GM12878 (cell line): ENCODE results near the gene NCS1. TPM values are rescaled to one million over a fixed set of nuclear protein-coding genes. Genes with fewer than 3 reads are reported as not detected.

Experiments used
- ATAC-seq: fragments of 200-7000 bp; cut with Tn5 transposase; 3 replicates; pipeline ENCODE4 v1.9.1; 2020; ENCODE audit warnings: mild to moderate bottlenecking, moderate library complexity
- BruUV-seq: library from RNA; stranded (reverse); fragments of 400-500 nt; replicated peaks from 2 replicates; lab custom pipeline; 2021; lab: Mats Ljungman, UMichigan
- CTCF ChIA-PET: fragments of 300-600 bp; sonication (Branson Sonifier 250); formaldehyde crosslinking; extraction: SDS; loops from one replicate; lab custom pipeline; 2021; ENCODE audit warnings: inconsistent platforms; lab: Yijun Ruan, JAX
- POLR2A ChIA-PET: fragments of 350-600 bp; formaldehyde crosslinking; extraction: SDS; loops from one replicate; lab custom pipeline; 2021; ENCODE audit warnings: inconsistent platforms; lab: Charles Lee
- RAD21 ChIA-PET: fragments of 300-600 bp; sonication (Branson Sonifier 250); formaldehyde crosslinking; loops from one replicate; lab custom pipeline; 2023; ENCODE audit warnings: antibody characterized with exemption; ENCODE audit not compliant: unreplicated experiment; lab: Charles Lee
- SMC1A ChIA-PET: fragments of 300-600 bp; sonication (Branson Sonifier 250); formaldehyde crosslinking; loops from one replicate; lab custom pipeline; 2023; ENCODE audit not compliant: unreplicated experiment, uncharacterized antibody; lab: Charles Lee
- DNase-seq: peaks from one replicate; pipeline ENCODE4 v3.0.0-alpha.2; 2011; ENCODE audit warnings: low read depth, low spot score
- FAIRE-seq: peaks from 3 replicates; lab custom pipeline; 2011; peaks lifted over from hg19 to GRCh38; lab: Jason Lieb, UNC
- H2AFZ ChIP-seq: 2 replicates; pipeline ENCODE4 v1.6.0; 2011; ENCODE audit warnings: low read depth, low read length, control low read depth; ENCODE audit not compliant: control insufficient read depth
- H3K27ac ChIP-seq: 2 replicates; pipeline ENCODE4 v1.5.1; 2011; ENCODE audit warnings: control low read depth; ENCODE audit not compliant: control insufficient read depth, insufficient read depth
- H3K27me3 ChIP-seq, 2 experiments: replicated peaks in 1 of 2; 2 replicates each; pipeline versions ENCODE4 v1.6.0 to v1.6.1; 2011; ENCODE audit warnings: low read length in 1 of 2; ENCODE audit not compliant: control insufficient read depth in 2 of 2, insufficient read depth in 2 of 2
- H3K36me3 ChIP-seq, 2 experiments: 2 replicates each; pipeline ENCODE4 v1.5.1; 2011; ENCODE audit warnings: low read length in 1 of 2; ENCODE audit not compliant: control insufficient read depth in 2 of 2, insufficient read depth in 2 of 2
- H3K4me1 ChIP-seq: 2 replicates; pipeline ENCODE4 v1.6.1; 2011; ENCODE audit warnings: mild to moderate bottlenecking, low read length, moderate library complexity, mixed read lengths; ENCODE audit not compliant: control insufficient read depth, insufficient read depth
- H3K4me2 ChIP-seq: 2 replicates; pipeline ENCODE4 v1.6.0; 2011; ENCODE audit warnings: control low read depth; ENCODE audit not compliant: control insufficient read depth, insufficient read depth
- H3K4me3 ChIP-seq: fragments of 200-600 bp; sonication (generic); 2 replicates; pipeline ENCODE4 v1.5.1; 2016
- H3K79me2 ChIP-seq: 2 replicates; pipeline ENCODE4 v1.6.0; 2011; ENCODE audit warnings: low read length; ENCODE audit not compliant: control insufficient read depth, insufficient read depth
- H3K9ac ChIP-seq: 2 replicates; pipeline ENCODE4 v1.8.0; 2011; ENCODE audit warnings: low read length, control low read depth, mixed read lengths; ENCODE audit not compliant: control insufficient read depth, insufficient read depth
- H3K9me3 ChIP-seq: replicated peaks from 3 replicates; pipeline ENCODE4 v1.5.1; 2011; ENCODE audit warnings: mild to moderate bottlenecking, low read length; ENCODE audit not compliant: control insufficient read depth, insufficient read depth
- H4K20me1 ChIP-seq: 2 replicates; pipeline ENCODE4 v1.6.0; 2011; ENCODE audit not compliant: control insufficient read depth, insufficient read depth
- CBX3 ChIP-seq: fragments of 200-600 bp; sonication (generic); IDR thresholded peaks from 2 replicates; pipeline ENCODE4 v1.6.1; 2016; ENCODE audit warnings: low read depth, borderline replicate concordance
- CHD2 ChIP-seq: IDR thresholded peaks from 2 replicates; pipeline ENCODE4 v1.6.1; 2011; ENCODE audit warnings: low read depth, low read length, improper control_type of control experiment, borderline replicate concordance
- ESRRA ChIP-seq: IDR thresholded peaks from 2 replicates; pipeline ENCODE4 v1.6.1; 2012; ENCODE audit warnings: mild to moderate bottlenecking, low read length, improper control_type of control experiment
- FOXM1 ChIP-seq: IDR thresholded peaks from 2 replicates; pipeline ENCODE4 v1.6.1; 2012; ENCODE audit warnings: low read depth, mild to moderate bottlenecking, inconsistent platforms, low read length, moderate library complexity
- JUNB ChIP-seq: IDR thresholded peaks from 2 replicates; pipeline ENCODE4 v1.6.1; 2016; ENCODE audit warnings: antibody characterized with exemption, mild to moderate bottlenecking
- NBN ChIP-seq: fragments of 450-650 bp; IDR thresholded peaks from 2 replicates; pipeline ENCODE4 v1.6.1; 2016
- RAD21 ChIP-seq: IDR thresholded peaks from 2 replicates; pipeline ENCODE4 v1.6.1; 2011; ENCODE audit warnings: mild to moderate bottlenecking, low read depth, low read length, moderate library complexity; ENCODE audit not compliant: insufficient read depth
- RCOR1 ChIP-seq: conservative IDR thresholded peaks from 2 replicates; pipeline ENCODE4 v1.6.1; 2012; ENCODE audit warnings: low read depth, low read length, improper control_type of control experiment
- RELA ChIP-seq: fragments of 450-650 bp; IDR thresholded peaks from 2 replicates; pipeline ENCODE4 v1.8.0; 2014; ENCODE audit warnings: borderline replicate concordance; ENCODE audit not compliant: partially characterized antibody
- TAF1 ChIP-seq: IDR thresholded peaks from 2 replicates; pipeline ENCODE4 v1.6.1; 2011; ENCODE audit warnings: mild to moderate bottlenecking, low read depth, low read length, borderline replicate concordance
- TARDBP ChIP-seq: IDR thresholded peaks from 2 replicates; pipeline ENCODE4 v1.6.1; 2016; ENCODE audit warnings: borderline replicate concordance
- TBL1XR1 ChIP-seq: IDR thresholded peaks from 2 replicates; pipeline ENCODE4 v1.6.1; 2012; ENCODE audit warnings: low read depth, low read length, improper control_type of control experiment
- TCF12 ChIP-seq: IDR thresholded peaks from 2 replicates; pipeline ENCODE4 v1.6.1; 2011; ENCODE audit warnings: low read depth, mild to moderate bottlenecking, low read length
- WRNIP1 ChIP-seq: IDR thresholded peaks from 2 replicates; pipeline ENCODE4 v1.6.1; 2011; ENCODE audit warnings: low read depth, low read length, improper control_type of control experiment, borderline replicate concordance
- ZNF24 ChIP-seq: fragments of 450-650 bp; IDR thresholded peaks from 2 replicates; pipeline ENCODE4 v1.6.1; 2017; ENCODE audit warnings: antibody characterized with exemption, mild to moderate bottlenecking
- WGBS: methylation state at CpG from one replicate; pipeline ENCODE4 v1.1.6; 2016; ENCODE audit warnings: low lambda C conversion rate; ENCODE audit not compliant: insufficient replicate concordance, insufficient coverage; ENCODE audit errors: missing lambda C conversion rate; 5-methylcytosine and 5-hydroxymethylcytosine counted together
- in situ Hi-C: fragments of 300-500 bp; cut with MboI; formaldehyde crosslinking; loops from 9 replicates; pipeline ENCODE4 v1.14.3; 2018; ENCODE audit warnings: mixed read lengths
- intact Hi-C: fragments of 100-400 bp; cut with micrococcal nuclease; formaldehyde crosslinking; loops from one replicate; pipeline ENCODE4 v1.14.2; 2022; ENCODE audit not compliant: unreplicated experiment
- polyA plus RNA-seq, 11 experiments: library from polyadenylated mRNA; depleted of rRNA in 4 of 11; unstranded in 6 of 11; stranded (reverse) in 5 of 11; fragments of >200 nt; fragmentation: Nextera tagmentation in 4 of 11; fragmentation: Illumina TruSeq in 1 of 11; extraction: Ambion mirVana in 4 of 11; extraction: Trizol in 1 of 11; gene quantifications; 1 replicate in 1 of 11; 2 replicates in 10 of 11; pipeline versions ENCODE4 v1.2.1 to v1.2.3, GENCODE V29; 2011 to 2016; ENCODE audit warnings: inconsistent platforms in 2 of 11, missing spikeins in 2 of 11, low read depth in 1 of 11
- total RNA-seq, 4 experiments: library from RNA; depleted of rRNA in 3 of 4; stranded (reverse); fragments of >200 nt in 3 of 4; fragmentation: Illumina TruSeq in 1 of 4; extraction: Trizol in 1 of 4; gene quantifications; 2 replicates each; pipeline versions ENCODE4 v1.2.1 to v1.2.3, GENCODE V29; 2013 to 2021
- TF ChIP-seq, protein P1 (sequence below): fragments of 450-650 bp; IDR thresholded peaks from 2 replicates; pipeline ENCODE4 v1.6.1; 2017; ENCODE audit warnings: low read depth, mild to moderate bottlenecking, moderate library complexity
- TF ChIP-seq, protein P2 (sequence below): fragments of 450-650 bp; conservative IDR thresholded peaks from 2 replicates; pipeline ENCODE4 v1.6.1; 2017; ENCODE audit warnings: mild to moderate bottlenecking, moderate library complexity
- TF ChIP-seq, protein P3 (sequence below): fragments of 450-650 bp; IDR thresholded peaks from 2 replicates; pipeline ENCODE4 v1.6.1; 2017; ENCODE audit warnings: mild to moderate bottlenecking, moderate library complexity

Gene NCS1
- total and polyA plus RNA-seq, 10 of the 15 experiments (the other 5 are each of a cell fraction or from before 2014, with no cell fraction given) = 0.04 to 0.22 (median 0.06) TPM; not detected in 4

DNA sequence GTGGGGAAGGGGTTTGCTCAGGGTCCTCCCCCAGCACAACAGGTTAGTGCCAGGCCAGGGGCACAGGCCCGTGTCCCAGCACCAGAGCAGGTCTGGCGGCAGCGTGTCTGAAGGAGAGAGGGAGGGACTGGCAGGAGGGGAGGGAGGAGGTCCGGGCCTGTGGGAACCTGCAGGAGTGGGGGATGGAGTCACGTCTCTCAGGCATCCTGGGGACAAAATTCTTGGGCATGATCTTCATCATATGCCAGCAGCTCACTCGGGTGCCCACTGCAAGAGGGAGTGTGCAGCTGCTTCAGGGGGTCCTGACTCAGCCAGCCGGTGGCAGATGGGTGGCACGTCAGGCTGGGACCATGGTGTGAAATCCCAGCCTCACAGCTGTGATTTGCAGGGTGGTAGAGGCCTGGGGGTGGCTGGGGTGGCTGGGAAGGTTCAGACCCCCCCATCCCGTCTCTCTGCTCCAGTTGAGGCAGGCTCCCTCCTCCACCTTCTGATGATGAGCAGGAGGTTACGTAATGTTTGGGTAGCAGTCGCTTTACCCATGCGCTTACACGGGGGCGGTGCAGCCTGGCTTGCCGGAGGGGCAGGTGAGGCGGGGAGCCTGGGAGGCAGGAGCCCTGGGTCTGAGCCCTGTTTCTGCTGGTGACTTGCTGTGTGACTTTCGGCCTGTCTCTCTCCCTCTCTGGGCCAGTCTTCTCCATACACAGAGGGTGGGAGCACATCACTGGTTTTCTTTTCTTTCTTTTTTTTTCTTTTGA lies 40.5 kb downstream of the NCS1 start:
- POLR2A ChIA-PET = interaction anchor here (0.6 kb wide), 1 partner anchor 436 kb away, joined by 3 read pairs; no protein-coding TSS in a partner anchor
- ATAC-seq = no peak
- TF ChIP-seq ESRRA = no peak
- TF ChIP-seq, protein P1, sequence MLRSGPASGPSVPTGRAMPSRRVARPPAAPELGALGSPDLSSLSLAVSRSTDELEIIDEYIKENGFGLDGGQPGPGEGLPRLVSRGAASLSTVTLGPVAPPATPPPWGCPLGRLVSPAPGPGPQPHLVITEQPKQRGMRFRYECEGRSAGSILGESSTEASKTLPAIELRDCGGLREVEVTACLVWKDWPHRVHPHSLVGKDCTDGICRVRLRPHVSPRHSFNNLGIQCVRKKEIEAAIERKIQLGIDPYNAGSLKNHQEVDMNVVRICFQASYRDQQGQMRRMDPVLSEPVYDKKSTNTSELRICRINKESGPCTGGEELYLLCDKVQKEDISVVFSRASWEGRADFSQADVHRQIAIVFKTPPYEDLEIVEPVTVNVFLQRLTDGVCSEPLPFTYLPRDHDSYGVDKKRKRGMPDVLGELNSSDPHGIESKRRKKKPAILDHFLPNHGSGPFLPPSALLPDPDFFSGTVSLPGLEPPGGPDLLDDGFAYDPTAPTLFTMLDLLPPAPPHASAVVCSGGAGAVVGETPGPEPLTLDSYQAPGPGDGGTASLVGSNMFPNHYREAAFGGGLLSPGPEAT = no peak
- no peak for TF ChIP-seq TBL1XR1
- no peak for TF ChIP-seq TAF1
- TF ChIP-seq RELA = no peak
- TF ChIP-seq NBN = no peak
- TF ChIP-seq CBX3 = no peak
- TF ChIP-seq, protein P2, sequence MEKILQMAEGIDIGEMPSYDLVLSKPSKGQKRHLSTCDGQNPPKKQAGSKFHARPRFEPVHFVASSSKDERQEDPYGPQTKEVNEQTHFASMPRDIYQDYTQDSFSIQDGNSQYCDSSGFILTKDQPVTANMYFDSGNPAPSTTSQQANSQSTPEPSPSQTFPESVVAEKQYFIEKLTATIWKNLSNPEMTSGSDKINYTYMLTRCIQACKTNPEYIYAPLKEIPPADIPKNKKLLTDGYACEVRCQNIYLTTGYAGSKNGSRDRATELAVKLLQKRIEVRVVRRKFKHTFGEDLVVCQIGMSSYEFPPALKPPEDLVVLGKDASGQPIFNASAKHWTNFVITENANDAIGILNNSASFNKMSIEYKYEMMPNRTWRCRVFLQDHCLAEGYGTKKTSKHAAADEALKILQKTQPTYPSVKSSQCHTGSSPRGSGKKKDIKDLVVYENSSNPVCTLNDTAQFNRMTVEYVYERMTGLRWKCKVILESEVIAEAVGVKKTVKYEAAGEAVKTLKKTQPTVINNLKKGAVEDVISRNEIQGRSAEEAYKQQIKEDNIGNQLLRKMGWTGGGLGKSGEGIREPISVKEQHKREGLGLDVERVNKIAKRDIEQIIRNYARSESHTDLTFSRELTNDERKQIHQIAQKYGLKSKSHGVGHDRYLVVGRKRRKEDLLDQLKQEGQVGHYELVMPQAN = no peak
- TF ChIP-seq TCF12 = no peak
- no peak for TF ChIP-seq CHD2
- no peak for TF ChIP-seq FOXM1
- TF ChIP-seq JUNB = no peak
- TF ChIP-seq RCOR1 = no peak
- no peak for TF ChIP-seq WRNIP1
- no peak for TF ChIP-seq ZNF24
- no peak for TF ChIP-seq TARDBP
- TF ChIP-seq RAD21 = no peak
- TF ChIP-seq, protein P3, sequence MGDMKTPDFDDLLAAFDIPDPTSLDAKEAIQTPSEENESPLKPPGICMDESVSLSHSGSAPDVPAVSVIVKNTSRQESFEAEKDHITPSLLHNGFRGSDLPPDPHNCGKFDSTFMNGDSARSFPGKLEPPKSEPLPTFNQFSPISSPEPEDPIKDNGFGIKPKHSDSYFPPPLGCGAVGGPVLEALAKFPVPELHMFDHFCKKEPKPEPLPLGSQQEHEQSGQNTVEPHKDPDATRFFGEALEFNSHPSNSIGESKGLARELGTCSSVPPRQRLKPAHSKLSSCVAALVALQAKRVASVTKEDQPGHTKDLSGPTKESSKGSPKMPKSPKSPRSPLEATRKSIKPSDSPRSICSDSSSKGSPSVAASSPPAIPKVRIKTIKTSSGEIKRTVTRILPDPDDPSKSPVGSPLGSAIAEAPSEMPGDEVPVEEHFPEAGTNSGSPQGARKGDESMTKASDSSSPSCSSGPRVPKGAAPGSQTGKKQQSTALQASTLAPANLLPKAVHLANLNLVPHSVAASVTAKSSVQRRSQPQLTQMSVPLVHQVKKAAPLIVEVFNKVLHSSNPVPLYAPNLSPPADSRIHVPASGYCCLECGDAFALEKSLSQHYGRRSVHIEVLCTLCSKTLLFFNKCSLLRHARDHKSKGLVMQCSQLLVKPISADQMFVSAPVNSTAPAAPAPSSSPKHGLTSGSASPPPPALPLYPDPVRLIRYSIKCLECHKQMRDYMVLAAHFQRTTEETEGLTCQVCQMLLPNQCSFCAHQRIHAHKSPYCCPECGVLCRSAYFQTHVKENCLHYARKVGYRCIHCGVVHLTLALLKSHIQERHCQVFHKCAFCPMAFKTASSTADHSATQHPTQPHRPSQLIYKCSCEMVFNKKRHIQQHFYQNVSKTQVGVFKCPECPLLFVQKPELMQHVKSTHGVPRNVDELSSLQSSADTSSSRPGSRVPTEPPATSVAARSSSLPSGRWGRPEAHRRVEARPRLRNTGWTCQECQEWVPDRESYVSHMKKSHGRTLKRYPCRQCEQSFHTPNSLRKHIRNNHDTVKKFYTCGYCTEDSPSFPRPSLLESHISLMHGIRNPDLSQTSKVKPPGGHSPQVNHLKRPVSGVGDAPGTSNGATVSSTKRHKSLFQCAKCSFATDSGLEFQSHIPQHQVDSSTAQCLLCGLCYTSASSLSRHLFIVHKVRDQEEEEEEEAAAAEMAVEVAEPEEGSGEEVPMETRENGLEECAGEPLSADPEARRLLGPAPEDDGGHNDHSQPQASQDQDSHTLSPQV = no peak

More for the DNA sequence above, 40.5 kb downstream of the NCS1 start:
- no peak for DNase-seq
- in situ Hi-C loops = no loop called here
- H3K4me3 ChIP-seq = no peak overlapping the region
- no peaks in the 10 kb centered on the region for H3K79me2 ChIP-seq
- no peaks in the 10 kb centered on the region for H3K4me1 ChIP-seq
- intact Hi-C loops = no loop called here
- RAD21 ChIA-PET = no interaction called here
- H3K36me3 ChIP-seq = no peaks in the 10 kb centered on the region
- no peak overlapping the region for H3K9ac ChIP-seq
- no peak for FAIRE-seq
- CTCF ChIA-PET = no interaction called here
- H3K4me2 ChIP-seq = no peak overlapping the region
- SMC1A ChIA-PET = no interaction called here
- no peak overlapping the region for H3K27ac ChIP-seq
- H3K9me3 ChIP-seq = no peaks in the 10 kb centered on the region
- no peak overlapping the region for H2AFZ ChIP-seq
- no peaks in the 10 kb centered on the region for H4K20me1 ChIP-seq
- BruUV-seq = no TSS peak
- 38% methylated on average over 15 of the region's 17 CpGs for WGBS
- peaks cover 0 to 2% of the 10 kb centered on the region in 2 experiments; a peak in 2 of 4 replicates for H3K27me3 ChIP-seq
